ENCODE results near the gene PRR14.
"Not testable (repeated sequence)": the region's sequence is repeated elsewhere in the genome, so short reads cannot be mapped to it uniquely, and the experiment has no call there.

PRR14 gene

GRCh38 chr16:30632454-30632853 lies 18.3 kb upstream of the PRR14 start:
- DNase-seq, result peak in 1 of 2 donors; percentile 20

DNA sequence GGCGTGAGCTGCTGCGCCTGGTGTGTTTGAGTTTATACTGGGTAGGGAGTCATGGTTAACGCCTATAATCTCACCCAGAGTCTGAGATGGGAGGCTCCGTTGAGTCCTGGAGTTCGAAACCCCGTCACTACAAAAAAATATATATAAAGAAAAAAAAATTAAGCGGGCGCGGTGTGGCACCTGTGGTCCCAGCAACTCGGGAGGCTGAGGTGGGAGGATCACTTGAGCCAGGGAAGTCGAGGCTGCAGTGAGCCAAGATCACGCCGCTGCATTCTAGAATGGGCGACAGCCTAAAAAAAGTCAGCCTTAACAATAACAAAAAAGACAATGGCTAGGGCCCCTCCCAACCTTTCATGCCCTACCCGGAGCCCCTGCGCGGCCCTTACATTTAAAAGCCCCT lies 17.2 kb upstream of the PRR14 start:
- no peak for DNase-seq

- DNase-seq, result no peak
These were observed 14.2 kb upstream of the PRR14 start for GRCh38 chr16:30636599-30636998.

GRCh38 chr16:30637139-30637538 lies 13.6 kb upstream of the PRR14 start:
- not testable (repeated sequence) for DNase-seq

- peak; percentile 60 to 72 for DNase-seq
These were observed 12.8 kb upstream of the PRR14 start for GRCh38 chr16:30637944-30638343.

DNA sequence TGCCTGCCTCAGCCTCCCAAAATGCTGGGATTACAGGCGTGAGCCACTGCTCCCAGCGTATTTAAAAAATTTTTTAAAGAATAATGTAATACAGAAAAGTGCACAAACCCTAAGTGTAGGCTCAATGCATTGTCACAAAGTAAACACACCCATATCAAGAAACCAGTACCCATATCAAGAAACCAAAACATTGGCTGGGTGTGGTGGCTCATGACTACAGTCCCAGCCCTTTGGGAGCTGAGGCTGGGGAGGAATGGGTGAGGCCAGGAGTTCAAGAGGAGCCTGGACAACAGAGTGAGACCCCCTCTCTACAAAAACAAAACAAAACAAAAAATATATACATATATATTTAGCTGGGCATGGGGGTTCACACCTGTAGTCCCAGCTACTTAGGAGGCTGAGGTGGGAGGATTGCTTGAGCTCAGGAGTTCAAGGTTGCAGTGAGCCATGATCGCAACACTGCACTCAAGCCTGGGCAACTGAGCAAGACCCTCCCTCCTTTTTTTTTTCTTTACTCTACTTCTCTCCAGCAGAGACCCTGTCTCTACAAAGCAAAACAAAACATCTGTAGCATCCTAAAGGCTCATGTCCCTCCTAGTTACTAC lies 9.3 kb upstream of the PRR14 start:
- no peak for DNase-seq

GRCh38 chr16:30644334-30644830 lies 6.4 kb upstream of the PRR14 start:
- DNase-seq, result no peak

DNA sequence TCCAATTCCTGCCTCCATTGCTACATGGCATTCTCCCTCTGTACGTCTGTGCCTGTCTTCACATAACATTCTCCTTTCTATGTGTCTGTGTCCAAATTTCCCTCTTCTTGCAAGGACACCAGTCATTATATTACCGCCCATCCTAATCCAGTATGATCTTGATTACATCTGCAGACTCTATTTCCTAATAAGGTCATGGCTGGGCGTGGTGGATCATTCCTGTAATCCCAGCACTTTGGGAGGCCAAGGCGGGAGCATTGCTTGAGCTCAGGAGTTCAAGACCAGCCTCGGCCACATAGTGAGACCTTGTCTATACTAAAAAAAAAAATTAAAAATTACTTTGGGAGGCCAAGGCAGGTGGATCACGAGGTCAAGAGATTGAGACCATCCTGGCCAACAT lies 5.0 kb upstream of the PRR14 start:
- no peak for DNase-seq

DNA sequence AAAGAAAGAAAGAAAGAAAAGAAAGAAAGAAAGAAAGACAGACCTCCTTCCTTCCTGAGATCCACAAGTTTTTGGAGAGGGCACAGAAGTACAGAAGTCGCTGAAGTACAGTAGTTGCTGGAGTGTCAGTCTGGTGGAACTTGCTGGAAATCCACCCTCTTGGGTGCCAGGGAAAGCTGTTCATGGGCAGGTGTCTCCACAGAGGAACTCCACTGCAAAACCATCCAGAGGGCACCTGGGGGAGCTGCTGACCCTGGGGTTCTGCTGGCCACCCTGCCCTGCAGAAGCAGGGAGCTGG lies 3.5 kb upstream of the PRR14 start:
- no peak for DNase-seq

- peak in 1 of 2 donors; percentile 11 for DNase-seq
These were observed 913 bp upstream of the PRR14 start for GRCh38 chr16:30649725-30650368.

DNA sequence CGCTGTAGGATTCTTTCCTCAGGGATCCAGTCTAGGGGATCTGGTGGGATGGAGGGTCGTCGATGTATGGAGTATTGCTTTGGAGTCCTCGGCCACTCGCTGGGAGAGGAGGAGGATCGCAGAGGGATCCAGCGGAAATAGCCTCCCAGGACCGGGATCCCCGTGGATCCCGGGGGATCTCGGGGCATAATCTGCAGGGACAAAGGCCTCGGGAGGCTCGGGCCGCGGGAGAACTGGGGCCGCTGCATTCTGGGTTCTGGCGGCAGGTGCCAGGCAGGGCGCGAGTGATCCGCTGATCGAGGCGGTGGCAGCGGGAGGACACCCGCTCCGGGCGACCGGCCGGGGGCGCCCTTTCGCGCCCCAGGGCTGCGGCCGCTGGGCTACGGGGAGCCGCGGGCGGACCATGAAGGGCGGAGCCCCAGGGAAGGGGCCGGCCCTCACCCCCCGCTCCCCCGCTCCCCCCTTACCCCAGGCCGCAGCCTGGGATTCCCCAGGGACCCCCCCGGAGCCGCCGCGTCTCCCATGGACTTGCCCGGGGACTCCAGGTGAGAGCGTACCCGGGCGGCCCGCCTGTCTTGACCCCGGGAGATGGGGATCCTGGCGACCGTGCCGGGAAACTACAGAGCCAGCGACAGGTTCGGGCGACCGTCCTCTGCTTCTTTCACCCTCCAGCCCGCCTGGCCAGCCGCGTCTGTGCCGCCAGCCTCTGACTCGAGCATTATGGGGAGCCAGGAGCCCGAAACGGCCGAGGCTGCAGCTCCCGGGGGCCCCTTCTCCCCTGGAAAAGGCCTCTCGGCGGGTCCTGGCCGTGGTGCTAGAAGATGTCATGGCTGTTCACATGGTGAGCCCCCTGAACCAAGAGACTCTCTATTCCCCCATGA lies 604 bp downstream of the PRR14 start:
- peak; percentile 63 to 80 for DNase-seq

- DNase-seq, result no peak
These were observed 1.2 kb downstream of the PRR14 start for GRCh38 chr16:30652005-30652296.

- no peak for DNase-seq
These were observed 2.0 kb downstream of the PRR14 start for GRCh38 chr16:30652718-30653117.

DNA sequence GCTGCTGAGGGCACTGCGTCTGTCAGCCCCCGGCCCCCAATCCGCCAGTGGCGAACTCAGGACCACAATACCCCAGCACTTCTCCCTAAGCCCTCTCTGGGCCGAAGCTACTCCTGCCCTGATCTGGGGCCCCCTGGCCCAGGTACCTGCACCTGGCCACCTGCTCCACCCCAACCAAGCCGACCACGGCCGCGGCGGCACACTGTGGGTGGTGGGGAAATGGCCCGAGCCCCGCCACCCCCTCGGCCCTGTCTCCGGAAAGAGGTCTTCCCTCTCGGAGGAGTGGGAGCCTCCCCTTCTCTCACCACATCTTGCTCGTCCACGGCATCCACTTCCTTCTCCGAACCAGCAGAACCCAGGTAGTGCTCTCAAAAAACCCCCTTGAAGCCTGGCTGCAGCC lies 4.1 kb downstream of the PRR14 start:
- DNase-seq, result no peak

DNA sequence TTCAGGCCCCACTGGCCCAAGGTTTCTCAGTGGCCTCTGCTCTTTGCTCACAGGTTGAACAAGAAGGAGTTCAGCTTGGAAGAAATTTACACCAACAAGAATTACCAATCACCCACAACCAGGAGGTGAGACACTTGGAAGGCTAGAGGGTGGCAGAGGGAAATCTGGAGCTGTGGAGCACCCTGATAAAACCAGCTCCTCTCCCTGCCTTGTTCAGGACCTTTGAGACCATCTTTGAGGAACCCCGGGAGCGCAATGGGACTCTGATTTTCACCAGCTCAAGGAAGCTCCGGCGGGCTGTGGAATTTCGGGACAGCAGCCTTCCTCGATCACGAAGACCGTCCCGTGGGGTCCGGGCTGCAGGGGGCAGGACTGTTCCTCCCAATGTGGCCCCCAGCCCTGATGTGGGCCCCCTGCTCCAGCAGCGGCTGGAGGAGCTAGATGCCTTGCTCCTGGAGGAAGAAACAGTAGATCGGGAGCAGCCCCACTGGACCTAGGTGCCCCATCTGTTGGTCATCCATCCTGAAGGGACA lies 5.1 kb downstream of the PRR14 start:
- DNase-seq, result no peak

DNA sequence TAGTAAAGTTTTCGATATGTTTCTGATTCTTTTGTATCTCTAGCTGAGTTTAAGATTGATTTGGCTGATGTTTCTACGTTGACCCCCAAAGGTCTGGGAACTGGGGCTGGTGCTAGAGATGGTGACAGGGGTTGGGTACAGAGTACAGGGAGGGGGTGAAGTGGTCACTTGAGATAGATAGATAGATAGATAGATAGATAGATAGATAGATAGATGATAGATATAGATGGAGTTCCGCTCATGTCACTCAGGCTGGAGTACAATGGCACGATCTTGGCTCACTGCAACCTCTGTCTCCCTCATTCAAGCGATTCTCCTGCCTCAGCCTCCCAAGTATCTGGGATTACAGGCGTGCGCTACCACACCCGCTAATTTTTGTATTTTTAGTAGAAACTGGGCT lies 5.6 kb downstream of the PRR14 start:
- DNase-seq, result no peak

- DNase-seq, result no peak
These were observed 6.5 kb downstream of the PRR14 start for GRCh38 chr16:30656974-30657865.

DNA sequence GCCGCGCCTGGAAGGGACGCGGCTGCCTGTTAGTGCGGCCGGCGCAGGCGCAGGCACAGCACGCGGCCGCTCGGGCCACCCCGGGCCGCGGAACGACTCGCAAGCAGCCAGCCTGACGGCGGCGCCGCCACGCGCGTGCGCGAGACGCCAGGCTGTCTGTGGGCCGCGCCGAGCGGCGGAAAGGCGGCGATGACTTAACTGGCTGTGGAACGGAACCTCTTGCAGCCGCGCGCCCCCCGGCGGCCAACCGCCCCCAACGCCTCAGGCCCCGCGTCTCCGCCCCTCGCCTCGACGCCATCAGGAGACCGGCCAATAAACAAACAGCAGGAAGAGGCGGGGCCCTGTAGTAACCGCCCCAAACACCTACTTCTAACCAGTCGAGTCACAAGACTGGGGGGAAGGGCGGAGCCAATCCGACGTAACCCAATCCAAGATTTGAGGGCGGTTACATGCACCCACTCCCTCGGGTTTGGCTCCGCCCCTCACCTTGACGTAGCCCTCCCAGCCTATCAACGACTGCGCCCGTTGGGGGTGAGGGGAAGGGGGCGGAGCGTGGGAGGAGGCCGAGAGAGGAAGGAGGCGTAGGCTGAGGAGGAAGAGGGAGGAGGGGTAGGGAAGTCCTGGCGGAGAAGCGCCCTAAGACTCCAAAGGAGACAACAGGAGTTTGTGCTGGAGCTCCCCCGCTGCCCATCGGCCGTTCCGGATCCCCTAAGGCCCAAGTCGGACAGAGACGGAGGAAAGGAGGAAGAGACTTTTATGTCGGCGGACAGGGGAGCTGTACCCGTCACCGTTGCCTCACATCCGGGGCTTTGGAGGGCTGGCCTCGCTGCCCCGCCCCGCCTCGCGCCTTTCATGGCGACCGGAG lies 7.3 kb downstream of the PRR14 start, which contains the start of gene FBRS:
Gene FBRS, plus strand, starts transcription at position 566 of the 865 bp plus-strand sequence. CDS start 1,088 bp downstream, outside the sequence.
- peak; percentile 100 for DNase-seq

- DNase-seq, result peak; percentile 98
These were observed 8.2 kb downstream of the PRR14 start for GRCh38 chr16:30658731-30659506.

Measured in inflammatory macrophage (primary cell).